Neutrophil (primary cell): ENCODE data around the gene RARG.

Experiments
- H3K27ac ChIP-seq: fragments of 200-600 bp; sonication (generic); 2 replicates; pipeline ENCODE4 v1.5.1; 2016; ENCODE audit warnings: mild to moderate bottlenecking, moderate library complexity
- H3K27me3 ChIP-seq: fragments of 200-600 bp; sonication (generic); 2 replicates; pipeline ENCODE4 v1.6.0; 2016; ENCODE audit warnings: mild to moderate bottlenecking
- H3K36me3 ChIP-seq: fragments of 200-600 bp; sonication (generic); 2 replicates; pipeline ENCODE4 v1.5.1; 2017
- H3K4me1 ChIP-seq, 2 experiments: fragments of 200-600 bp in 1 of 2; sonication (generic) in 1 of 2; 1 replicate in 1 of 2; 2 replicates in 1 of 2; pipeline versions ENCODE4 v1.5.1 to v1.6.1; 2013 to 2016; ENCODE audit warnings: low read depth in 1 of 2, low read length in 1 of 2, mild to moderate bottlenecking in 1 of 2, moderate library complexity in 1 of 2; ENCODE audit not compliant: control insufficient read depth in 1 of 2, insufficient read depth in 1 of 2
- H3K4me3 ChIP-seq, 2 experiments: fragments of 200-600 bp in 1 of 2; sonication (generic) in 1 of 2; 1 replicate in 1 of 2; 2 replicates in 1 of 2; pipeline ENCODE4 v1.5.1; 2013 to 2016; ENCODE audit warnings: low read depth in 1 of 2, low read length in 1 of 2, mild to moderate bottlenecking in 1 of 2, moderate library complexity in 1 of 2
- H3K9me3 ChIP-seq: fragments of 200-600 bp; sonication (generic); 2 replicates; pipeline ENCODE4 v1.5.1; 2016
- TF ChIP-seq, protein P1 (sequence below): fragments of 200-600 bp; sonication (generic); IDR thresholded peaks from 2 replicates; pipeline ENCODE4 v1.5.1; 2016; ENCODE audit warnings: antibody characterized with exemption

RARG gene

DNA sequence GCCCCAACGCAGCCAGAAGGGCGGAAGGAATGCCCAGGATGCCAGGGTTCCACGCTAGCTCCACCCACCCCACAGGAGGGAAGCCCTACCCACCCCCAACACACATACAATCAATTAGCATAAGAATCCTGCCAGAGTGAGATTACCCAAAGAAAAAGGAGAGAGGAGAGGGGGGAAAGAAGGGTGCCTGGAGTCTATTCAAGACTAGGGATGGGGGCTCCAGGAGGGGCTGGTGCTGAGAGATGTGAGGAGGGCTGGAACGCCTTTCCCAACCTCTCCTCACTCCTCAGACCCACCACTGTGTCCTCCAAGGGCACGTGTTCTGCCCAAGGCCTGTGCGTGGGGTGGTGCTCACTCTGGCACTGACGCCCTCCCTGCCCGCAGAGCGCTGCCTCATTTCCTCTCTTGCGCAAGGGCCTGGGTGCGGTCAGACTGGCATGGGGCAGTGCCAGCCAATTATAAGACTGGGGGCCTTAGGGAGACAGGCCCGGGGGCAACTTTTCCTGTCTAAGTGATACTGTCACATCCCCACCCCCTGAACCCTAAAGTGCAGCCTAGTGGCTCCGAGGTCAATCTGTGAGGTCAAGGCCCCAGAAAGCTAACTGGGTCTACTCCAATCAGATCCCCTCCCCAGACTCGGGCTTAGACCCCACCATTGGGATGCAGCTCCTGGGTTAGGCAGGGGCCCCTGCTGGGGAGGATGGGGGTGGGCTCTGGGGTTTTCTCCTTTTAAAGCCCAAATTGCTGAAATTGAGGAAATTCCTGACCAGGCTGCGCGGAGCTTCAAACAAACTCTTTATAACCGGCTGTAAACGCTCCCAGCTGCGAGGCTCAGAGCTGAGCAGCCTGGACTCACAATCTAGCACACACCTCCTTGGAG, 14.7 kb downstream of the RARG start:
- H3K27me3 ChIP-seq, result peaks cover 46% of the 10 kb centered on the region
- H3K4me3 ChIP-seq, result peak overlapping the region in 1 of 2 experiments; percentile 12
- no peaks in the 10 kb centered on the region for H3K9me3 ChIP-seq
- no peaks in the 10 kb centered on the region for H3K36me3 ChIP-seq
- TF ChIP-seq, protein P1, sequence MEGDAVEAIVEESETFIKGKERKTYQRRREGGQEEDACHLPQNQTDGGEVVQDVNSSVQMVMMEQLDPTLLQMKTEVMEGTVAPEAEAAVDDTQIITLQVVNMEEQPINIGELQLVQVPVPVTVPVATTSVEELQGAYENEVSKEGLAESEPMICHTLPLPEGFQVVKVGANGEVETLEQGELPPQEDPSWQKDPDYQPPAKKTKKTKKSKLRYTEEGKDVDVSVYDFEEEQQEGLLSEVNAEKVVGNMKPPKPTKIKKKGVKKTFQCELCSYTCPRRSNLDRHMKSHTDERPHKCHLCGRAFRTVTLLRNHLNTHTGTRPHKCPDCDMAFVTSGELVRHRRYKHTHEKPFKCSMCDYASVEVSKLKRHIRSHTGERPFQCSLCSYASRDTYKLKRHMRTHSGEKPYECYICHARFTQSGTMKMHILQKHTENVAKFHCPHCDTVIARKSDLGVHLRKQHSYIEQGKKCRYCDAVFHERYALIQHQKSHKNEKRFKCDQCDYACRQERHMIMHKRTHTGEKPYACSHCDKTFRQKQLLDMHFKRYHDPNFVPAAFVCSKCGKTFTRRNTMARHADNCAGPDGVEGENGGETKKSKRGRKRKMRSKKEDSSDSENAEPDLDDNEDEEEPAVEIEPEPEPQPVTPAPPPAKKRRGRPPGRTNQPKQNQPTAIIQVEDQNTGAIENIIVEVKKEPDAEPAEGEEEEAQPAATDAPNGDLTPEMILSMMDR, result no peak
- peak overlapping the region; percentile 28 for H3K27ac ChIP-seq
- peaks cover 27 to 60% of the 10 kb centered on the region in 2 experiments for H3K4me1 ChIP-seq

DNA sequence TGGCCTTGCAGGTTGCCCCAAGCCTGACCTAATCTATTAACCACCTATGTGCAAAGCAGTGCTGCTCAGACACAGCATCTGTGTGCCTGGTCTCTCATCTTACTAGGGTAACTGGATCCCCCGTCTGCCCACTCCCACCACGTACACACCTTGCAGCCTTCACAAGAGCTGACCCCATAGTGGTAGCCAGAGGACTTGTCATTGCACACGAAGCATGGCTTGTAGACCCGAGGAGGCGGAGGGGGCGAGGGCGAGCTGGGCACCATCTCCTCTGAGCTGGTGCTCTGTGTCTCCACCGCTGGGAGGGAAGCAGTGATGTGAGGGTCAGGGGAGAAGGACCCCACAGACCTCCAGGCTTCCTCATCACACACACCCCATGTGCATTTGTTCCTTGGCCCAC, 16.5 kb downstream of the RARG start:
- Histone ChIP-seq H3K4me3 (no peak overlapping the region), H3K9me3 (no peaks in the 10 kb centered on the region), H3K27ac (no peak overlapping the region), H3K27me3 (peaks cover 28% of the 10 kb centered on the region), H3K4me1 (peaks cover 20 to 44% of the 10 kb centered on the region in 2 experiments), H3K36me3 (no peaks in the 10 kb centered on the region)
- TF ChIP-seq, protein P1, result no peak

- no peak overlapping the region for H3K27ac ChIP-seq
- H3K36me3 ChIP-seq, result no peaks in the 10 kb centered on the region
- TF ChIP-seq, protein P1, result no peak
- H3K9me3 ChIP-seq, result no peaks in the 10 kb centered on the region
- peaks cover 15 to 44% of the 10 kb centered on the region in 2 experiments for H3K4me1 ChIP-seq
- no peak overlapping the region for H3K4me3 ChIP-seq
- peaks cover 22% of the 10 kb centered on the region for H3K27me3 ChIP-seq
Measured at GRCh38 chr12:53214687-53215455, 17.1 kb downstream of the RARG start.

- Histone ChIP-seq H3K9me3 (no peaks in the 10 kb centered on the region), H3K27ac (no peak overlapping the region), H3K27me3 (peaks cover 15% of the 10 kb centered on the region), H3K36me3 (no peaks in the 10 kb centered on the region), H3K4me3 (no peak overlapping the region), H3K4me1 (peaks cover 17 to 44% of the 10 kb centered on the region in 2 experiments)
- TF ChIP-seq, protein P1, result no peak
Measured at GRCh38 chr12:53214221-53214620, 17.8 kb downstream of the RARG start.

GRCh38 chr12:53213348-53213747, 18.7 kb downstream of the RARG start:
- Histone ChIP-seq H3K4me3 (peak overlapping the region in 1 of 2 experiments; percentile 18), H3K4me1 (peaks cover 26 to 52% of the 10 kb centered on the region in 2 experiments), H3K36me3 (no peaks in the 10 kb centered on the region), H3K27ac (no peak overlapping the region), H3K9me3 (no peaks in the 10 kb centered on the region), H3K27me3 (peaks cover 7% of the 10 kb centered on the region)
- TF ChIP-seq, protein P1, result peak; percentile 86
